ENCODE results near the gene ZNF345. TPM values are rescaled to one million over a fixed set of nuclear protein-coding genes. Genes with fewer than 3 reads are reported as not detected.
A peak's percentile ranks its signal among the peaks of the same experiment; 100 is the strongest.

The ZNF345 gene
- polyA plus RNA-seq, 1 of the 3 experiments (the other 2 are of a cell fraction), result 2.4 TPM

- peak overlapping the region; percentile 97 for H2AFZ ChIP-seq (ENCODE audit: low read depth)
- H3K4me3 ChIP-seq (ENCODE audit: low read depth in 2 of 2, low read length in 1 of 2), result peak overlapping the region; percentile 80 to 92
- H3K27ac ChIP-seq (ENCODE audit: low read depth in 2 of 2, low read length in 1 of 2), result peak overlapping the region; percentile 62 to 72
- WGBS (ENCODE audit: low lambda C conversion rate), result 6% methylated on average over 36 of the region's 36 CpGs
- H3K79me2 ChIP-seq (ENCODE audit: insufficient read depth), result peaks cover 23% of the 10 kb centered on the region
- H3K9me3 ChIP-seq, result no peaks in the 10 kb centered on the region; the same call in 1 of the 2 replicates
- peaks cover 0 to 5% of the 10 kb centered on the region in 2 experiments; a peak in 1 of 4 replicates for H3K4me1 ChIP-seq (ENCODE audit: control insufficient read depth in 1 of 2, insufficient read depth in 2 of 2, low read depth in 1 of 2, low read length in 1 of 2)
- H3K27me3 ChIP-seq (ENCODE audit: insufficient read depth), result no peaks in the 10 kb centered on the region
- DNase-seq, result peak; percentile 87
- H4K20me1 ChIP-seq (ENCODE audit: insufficient read depth), result no peaks in the 10 kb centered on the region
- peak overlapping the region; percentile 90 for H3K4me2 ChIP-seq
- H3K9me2 ChIP-seq, result no peaks in the 10 kb centered on the region
- TF ChIP-seq NFIC (IDR thresholded peaks at IDR 0.05; ENCODE audit: borderline replicate concordance) (no peak), SMC3 (IDR thresholded peaks at IDR 0.05; ENCODE audit: low read depth, low read length) (no peak), ELF1 (IDR thresholded peaks at IDR 0.05) (peak; percentile 61; the same call in 1 of the 2 replicates), YY1 (IDR thresholded peaks at IDR 0.05; ENCODE audit: low read depth) (peak; percentile 83), TAF1 (IDR thresholded peaks at IDR 0.05; ENCODE audit: borderline replicate concordance, low read depth, low read length) (peak; percentile 18; the same call in 1 of the 2 replicates), SIN3A (IDR thresholded peaks at IDR 0.05; ENCODE audit: borderline replicate concordance, low read depth, low read length) (no peak), RFX5 (IDR thresholded peaks at IDR 0.05; ENCODE audit: low read length) (no peak), FOXJ3 (CRISPR knock-in tag; IDR thresholded peaks at IDR 0.05) (no peak), CHD2 (IDR thresholded peaks at IDR 0.05; ENCODE audit: low read length, partially characterized antibody) (peak; percentile 89), TEAD4 (IDR thresholded peaks at IDR 0.05; ENCODE audit: borderline replicate concordance, insufficient read depth) (no peak), RAD21 (IDR thresholded peaks at IDR 0.05; ENCODE audit: low read length) (no peak), USF1 (IDR thresholded peaks at IDR 0.05; ENCODE audit: borderline replicate concordance, low read depth) (no peak), GABPA (IDR thresholded peaks at IDR 0.05; ENCODE audit: low read depth) (peak; percentile 50), MEF2A (IDR thresholded peaks at IDR 0.05; ENCODE audit: borderline replicate concordance, low read depth) (no peak), FOSL2 (IDR thresholded peaks at IDR 0.05; ENCODE audit: borderline replicate concordance, low read depth) (no peak), USF2 (IDR thresholded peaks at IDR 0.05; ENCODE audit: borderline replicate concordance, low read depth, low read length) (no peak), NRF1 (IDR thresholded peaks at IDR 0.05; ENCODE audit: low read depth, low read length) (no peak), MXI1 (IDR thresholded peaks at IDR 0.05; ENCODE audit: low read depth, low read length) (peak; percentile 58; the same call in 1 of the 2 replicates), PBX3 (IDR thresholded peaks at IDR 0.05) (no peak), RXRA (IDR thresholded peaks at IDR 0.05; ENCODE audit: borderline replicate concordance, low read depth) (no peak), MAX (IDR thresholded peaks at IDR 0.05; ENCODE audit: low read depth) (peak; percentile 53), EZH2phosphoT487 (IDR thresholded peaks at IDR 0.05; ENCODE audit: borderline replicate concordance, low read depth) (no peak), POLR2AphosphoS5 (IDR thresholded peaks at IDR 0.05; ENCODE audit: low read depth, low read length) (no peak)
- TF ChIP-seq, protein P1, sequence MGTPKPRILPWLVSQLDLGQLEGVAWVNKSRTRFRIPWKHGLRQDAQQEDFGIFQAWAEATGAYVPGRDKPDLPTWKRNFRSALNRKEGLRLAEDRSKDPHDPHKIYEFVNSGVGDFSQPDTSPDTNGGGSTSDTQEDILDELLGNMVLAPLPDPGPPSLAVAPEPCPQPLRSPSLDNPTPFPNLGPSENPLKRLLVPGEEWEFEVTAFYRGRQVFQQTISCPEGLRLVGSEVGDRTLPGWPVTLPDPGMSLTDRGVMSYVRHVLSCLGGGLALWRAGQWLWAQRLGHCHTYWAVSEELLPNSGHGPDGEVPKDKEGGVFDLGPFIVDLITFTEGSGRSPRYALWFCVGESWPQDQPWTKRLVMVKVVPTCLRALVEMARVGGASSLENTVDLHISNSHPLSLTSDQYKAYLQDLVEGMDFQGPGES (IDR thresholded peaks at IDR 0.05; ENCODE audit: low read depth, low read length), result no peak
- TF ChIP-seq, protein P2, sequence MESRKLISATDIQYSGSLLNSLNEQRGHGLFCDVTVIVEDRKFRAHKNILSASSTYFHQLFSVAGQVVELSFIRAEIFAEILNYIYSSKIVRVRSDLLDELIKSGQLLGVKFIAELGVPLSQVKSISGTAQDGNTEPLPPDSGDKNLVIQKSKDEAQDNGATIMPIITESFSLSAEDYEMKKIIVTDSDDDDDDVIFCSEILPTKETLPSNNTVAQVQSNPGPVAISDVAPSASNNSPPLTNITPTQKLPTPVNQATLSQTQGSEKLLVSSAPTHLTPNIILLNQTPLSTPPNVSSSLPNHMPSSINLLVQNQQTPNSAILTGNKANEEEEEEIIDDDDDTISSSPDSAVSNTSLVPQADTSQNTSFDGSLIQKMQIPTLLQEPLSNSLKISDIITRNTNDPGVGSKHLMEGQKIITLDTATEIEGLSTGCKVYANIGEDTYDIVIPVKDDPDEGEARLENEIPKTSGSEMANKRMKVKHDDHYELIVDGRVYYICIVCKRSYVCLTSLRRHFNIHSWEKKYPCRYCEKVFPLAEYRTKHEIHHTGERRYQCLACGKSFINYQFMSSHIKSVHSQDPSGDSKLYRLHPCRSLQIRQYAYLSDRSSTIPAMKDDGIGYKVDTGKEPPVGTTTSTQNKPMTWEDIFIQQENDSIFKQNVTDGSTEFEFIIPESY (IDR thresholded peaks at IDR 0.05; ENCODE audit: borderline replicate concordance, low read depth), result peak; percentile 85; the same call in 1 of the 2 replicates
- POLR2A ChIA-PET, result interaction anchor here (0.8 to 3.5 kb wide), 9 partner anchors 9 to 360 kb away, joined by 3 to 67 read pairs (median 4); partner anchors contain the start of genes ZNF382, ZNF529, ZNF566 and ZNF568
- peaks cover 7% of the 10 kb centered on the region for H3F3A ChIP-seq (replicated peaks; ENCODE audit: insufficient read depth)
- H3K9ac ChIP-seq, result peak overlapping the region; percentile 78
- CTCF ChIA-PET, result interaction anchor here (1.8 kb wide), 2 partner anchors 12 to 123 kb away, joined by 4 to 5 read pairs; partner anchors contain the start of gene ZNF790
- H3K36me3 ChIP-seq (replicated peaks in 1 of 2; ENCODE audit: control insufficient read depth in 1 of 2, insufficient read depth in 2 of 2, low read length in 1 of 2), result peaks cover 5 to 28% of the 10 kb centered on the region in 2 experiments
Observed at GRCh38 chr19:36849701-36850558, 746 bp upstream of the ZNF345 start.
